NCI-H82 treated with DMSO at 0.1 percent for 48 hours (cell line): ENCODE measurements around the gene ADGRB2.
A peak's percentile ranks its signal among the peaks of the same experiment; 100 is the strongest.

Experiments
- DNase-seq: peaks from one replicate; lab custom pipeline; 2025; ENCODE audit not compliant: unreplicated experiment; lab: John Stamatoyannopoulos, UW

Gene ADGRB2

DNA sequence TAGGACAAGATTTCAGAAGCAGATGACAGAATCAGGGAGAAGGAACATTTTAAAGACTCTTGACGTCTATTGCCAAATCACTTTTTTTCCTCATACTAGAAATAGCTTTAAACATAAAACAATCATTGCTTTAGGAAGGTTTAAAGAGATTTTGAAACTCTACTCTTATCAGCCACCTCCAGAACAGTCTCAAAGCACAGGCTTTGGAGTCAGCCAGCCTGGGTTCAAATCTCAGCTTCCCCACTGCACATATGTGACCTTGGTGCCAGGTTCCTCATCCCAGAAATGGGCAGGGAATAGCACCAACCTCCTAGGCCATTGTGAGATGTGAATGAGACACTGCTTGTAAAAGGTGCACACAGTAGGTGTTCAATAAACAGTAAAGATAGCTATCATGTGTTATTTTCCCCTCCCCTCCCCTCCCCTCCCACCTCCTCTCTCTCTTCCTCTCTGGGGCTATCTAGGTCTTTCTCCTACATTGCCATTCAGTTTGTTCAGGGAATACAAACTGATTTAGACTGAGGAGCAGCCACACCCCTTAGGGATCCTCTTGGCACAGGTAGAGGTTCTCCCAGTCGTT lies 31.0 kb upstream of the ADGRB2 start:
- DNase-seq = no peak

DNA sequence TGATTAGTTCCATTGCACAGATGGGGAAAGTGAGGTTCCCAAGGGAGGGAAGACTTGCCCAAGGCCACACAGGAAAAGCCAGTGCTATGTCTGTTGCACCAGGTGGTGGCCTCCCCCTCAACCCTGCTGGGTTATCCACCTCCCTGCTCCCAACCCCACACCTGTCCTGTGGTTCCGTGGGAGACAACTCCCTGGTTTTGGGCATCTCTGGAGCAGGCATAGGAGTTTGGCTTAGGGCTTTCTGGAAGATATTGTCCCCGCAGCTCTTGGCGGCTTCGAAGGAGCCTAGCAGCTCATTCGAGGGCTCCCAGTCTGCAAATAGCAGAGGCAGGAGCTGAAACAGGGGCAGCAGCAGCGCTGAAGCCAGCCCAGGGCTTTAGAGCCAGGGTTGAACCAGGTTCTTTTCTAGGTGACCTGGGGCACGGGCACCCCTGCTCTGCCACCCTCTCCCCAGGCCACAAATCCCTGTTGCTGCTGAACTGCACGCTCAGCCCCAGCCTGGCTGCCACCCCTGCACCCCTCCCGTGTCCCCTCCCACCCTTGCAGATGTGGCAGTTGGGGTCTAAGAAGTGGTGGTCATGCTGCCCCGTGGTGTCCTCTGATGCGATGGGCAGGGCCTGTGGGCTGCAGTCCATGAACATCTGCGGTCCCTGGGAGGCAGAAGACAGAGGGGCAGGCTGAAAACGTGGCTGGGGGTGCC lies 29.6 kb upstream of the ADGRB2 start:
- DNase-seq = no peak

DNA sequence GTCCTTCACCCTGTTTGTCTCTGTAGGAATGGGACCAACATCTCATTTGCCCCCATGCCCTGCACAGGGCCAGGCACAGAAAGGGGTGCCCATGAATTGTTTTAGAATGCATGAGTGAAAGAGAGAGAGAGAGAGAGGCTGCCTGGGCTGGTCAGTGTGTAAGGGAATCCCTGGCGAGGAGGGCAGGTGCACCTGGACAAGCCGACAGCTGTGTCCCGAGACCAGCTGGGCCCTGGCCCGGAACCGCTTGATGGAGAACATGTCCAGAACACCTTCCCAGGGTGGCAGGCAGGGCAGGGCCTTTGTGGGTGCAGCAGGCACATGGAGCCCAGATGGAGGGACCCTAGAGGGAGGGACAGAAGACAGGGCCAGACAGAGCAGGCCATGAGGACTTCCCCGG lies 28.9 kb upstream of the ADGRB2 start:
- no peak for DNase-seq

DNA sequence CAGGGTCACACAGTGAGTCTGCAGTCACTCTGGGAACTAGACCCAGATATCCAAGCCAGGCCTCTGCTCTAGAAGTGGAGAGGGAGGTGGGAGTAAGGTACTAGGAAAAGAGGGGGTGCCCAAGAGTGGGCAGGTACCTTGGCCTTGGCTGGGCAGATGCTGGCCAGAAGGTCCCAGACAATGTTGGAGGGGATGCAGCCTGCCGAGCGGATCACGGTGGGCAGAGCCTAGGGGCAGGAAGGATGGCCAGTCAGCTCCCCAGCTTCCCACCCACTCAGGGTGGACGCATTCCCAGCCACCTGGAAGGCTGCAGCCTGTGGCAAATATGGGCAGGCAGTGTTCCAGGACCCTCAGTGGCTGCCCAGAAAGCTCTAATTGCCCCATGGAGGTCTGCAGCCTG lies 28.4 kb upstream of the ADGRB2 start:
- no peak for DNase-seq

DNA sequence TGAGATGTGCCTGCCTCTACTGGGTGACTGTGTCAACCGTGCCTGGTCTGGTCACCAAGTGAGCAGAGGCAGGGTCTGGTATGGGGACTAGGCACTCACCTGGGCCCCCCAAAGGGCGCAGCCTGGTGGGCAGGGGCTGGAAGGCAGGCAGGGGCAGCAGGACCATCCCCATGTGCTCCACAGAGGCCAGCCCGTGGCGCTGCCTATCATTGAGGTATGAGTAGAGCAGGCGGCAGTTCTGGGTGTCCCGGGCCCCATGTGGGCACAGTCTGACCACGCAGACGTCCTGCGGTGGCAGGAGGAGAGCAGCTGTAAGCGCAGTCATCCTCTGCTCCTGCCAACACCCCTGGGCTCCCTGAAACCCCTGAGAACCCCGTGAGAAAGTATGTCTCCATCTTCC lies 28.0 kb upstream of the ADGRB2 start:
- no peak for DNase-seq

DNA sequence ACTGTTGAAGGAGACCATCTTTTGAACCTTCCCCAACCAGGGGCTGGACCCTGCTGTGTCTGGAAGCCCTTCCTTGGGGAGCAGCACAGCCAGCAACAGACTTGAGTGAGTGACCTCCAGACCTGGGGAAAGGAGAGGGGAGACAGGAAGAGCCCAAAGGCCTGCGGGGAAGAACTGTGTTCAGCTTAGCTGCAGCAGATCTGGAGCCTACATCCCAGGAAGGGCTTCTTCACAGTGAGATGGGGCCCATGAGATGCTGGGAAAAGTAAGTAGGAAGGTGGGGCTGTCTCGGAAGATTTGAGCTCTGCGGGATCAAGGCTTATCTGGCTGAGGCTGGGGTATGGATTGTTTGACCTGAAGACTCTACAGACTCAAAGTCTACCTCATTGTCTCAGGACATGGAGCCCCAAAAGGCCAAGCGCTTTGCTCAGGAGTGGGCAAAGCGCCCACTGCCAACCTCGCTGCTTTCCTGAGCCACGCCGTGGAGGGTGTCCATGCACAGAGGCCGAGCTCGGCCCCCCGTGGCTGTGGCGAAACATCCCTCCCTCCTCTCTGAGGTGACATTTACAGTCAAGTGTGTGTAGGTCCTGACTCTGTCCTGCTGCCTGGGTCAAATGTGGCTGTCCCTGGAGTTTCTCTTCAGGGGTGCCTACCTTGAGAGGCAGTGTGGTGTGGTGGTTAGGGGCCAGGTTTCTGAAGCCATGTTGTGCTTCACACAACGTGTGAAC lies 27.2 kb upstream of the ADGRB2 start:
- DNase-seq = no peak

DNA sequence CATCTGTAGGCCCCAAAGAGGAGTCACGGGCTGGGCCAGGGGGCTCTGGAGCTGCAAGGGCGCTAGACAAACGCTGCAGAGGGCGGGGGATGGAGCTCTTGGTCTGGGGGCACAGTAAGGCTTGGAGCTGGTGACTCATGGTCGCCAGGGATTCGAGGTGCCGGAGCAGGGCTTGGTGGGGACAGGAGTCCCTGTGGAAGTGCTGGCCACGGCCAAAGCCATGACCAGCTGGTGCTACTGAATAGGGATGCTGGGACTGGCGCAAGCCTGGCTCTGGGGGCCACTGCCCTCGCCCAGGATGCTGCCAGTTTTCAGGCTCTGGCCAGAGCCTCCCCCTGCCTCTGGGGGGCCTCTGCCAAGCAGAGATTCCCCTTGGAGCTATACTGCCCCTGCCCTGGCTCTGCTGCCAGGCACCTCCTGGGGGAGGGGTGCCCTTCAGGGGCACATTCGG lies 26.5 kb upstream of the ADGRB2 start:
- DNase-seq = no peak

DNA sequence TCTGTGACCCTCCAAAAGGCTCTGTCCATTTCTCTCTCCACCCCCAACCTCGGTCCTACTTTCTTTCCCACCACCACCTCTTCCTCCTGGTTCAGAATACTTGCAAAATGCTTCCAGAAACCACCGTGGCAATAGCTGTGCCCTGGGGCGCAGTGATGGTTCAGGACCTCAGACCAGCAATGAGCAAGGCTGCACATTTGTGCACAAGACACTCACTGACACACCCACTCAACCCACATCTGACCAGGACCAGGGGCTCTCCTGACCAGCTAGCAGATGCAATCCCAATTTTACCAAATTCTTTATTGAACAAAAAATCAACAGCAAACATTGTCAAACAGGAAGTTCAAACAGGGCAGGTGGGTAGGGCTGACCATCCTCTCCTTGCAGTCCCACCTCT lies 26.0 kb upstream of the ADGRB2 start:
- no peak for DNase-seq

DNA sequence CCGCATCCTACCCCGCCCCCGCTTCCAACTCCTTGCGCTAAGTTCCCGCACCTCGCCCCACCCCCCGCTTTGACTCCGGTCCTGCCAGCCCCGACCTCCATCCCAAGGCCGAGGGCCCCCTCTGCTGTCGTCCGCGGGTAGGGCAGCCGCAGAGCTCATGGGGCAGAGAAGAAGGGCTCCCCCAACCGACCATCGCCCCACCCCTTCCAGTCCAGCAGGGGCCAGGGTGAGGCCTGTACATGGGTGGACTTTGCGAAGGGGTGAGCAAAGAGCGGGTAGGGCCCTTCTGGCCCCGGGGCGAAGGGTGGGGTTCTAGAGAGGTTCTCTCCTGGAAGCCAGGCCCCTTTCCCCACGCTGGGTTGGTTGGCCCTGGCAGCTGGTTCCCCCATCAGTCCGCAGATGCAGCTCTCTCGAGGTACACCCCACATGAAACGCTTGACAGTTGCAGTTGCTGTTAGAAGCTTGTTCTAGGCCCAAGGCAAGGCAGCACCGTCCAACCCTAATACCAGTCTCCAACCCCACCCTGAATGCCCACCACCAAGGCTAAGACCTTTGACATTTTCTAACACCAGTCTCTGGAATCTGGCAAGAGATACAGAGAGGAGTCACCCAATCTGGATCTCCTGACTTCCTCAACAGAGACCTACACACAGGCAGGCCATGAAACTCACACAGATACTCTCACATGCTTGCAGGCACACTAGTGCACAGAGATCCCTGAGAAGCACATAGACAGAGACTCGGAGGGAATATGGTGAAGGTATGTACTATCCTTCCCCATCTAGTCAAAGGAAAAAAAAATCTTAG lies 25.3 kb upstream of the ADGRB2 start:
- peak; percentile 61 for DNase-seq

DNA sequence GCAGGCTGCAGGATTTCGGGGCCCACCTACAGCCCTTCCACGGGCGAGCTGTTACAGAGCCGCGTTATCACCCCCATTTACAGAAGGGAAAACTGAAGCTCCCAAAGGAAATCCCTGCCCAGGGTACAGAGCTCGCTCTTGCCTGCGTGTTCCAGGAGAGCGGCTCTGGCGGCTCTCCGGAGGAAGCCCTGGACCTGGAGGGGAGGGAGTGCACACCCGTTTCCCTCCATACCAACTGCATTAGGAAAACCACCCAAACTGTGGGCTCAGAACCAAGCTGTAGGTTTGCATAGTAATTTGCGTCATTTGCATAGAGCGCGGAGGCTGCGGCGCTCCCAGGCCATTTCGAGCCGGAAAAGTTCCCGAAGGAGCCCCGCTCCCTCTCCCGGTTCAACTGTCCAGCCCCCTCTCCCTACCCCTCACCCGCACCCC lies 24.7 kb upstream of the ADGRB2 start:
- DNase-seq = no peak

DNA sequence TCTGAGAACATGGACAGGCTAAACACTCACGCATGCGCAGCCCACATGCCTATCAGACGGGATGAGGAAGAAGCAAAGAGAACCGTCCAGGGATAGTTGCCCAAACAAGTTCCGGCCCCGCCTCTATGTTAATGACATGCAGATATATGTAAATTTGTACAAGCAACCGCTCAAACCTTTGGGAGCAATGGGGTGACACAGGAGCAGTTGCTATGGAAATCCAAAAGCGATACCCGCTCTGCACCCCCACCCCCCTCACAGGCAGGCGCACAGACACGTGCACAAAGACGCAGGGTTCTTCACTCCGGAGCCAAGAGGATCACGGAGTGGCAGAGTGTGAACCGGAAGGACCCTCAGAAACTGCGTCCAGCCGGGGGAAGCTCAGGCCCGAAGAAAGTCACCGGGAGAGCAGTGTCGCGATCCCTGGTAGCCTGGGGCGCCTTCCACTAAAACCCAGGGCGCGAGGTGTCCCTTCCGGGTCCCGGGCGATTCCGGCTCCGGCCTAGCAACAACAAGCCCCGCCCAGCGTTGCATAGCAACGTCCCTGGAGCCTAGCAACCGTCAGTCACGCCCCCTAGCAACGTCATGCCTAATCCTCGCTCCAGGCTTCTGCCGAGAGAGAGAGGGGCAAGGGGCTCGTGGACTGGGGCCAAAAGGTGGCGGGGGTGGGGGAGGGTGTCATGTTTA lies 24.1 kb upstream of the ADGRB2 start:
- DNase-seq = peak; percentile 89

DNA sequence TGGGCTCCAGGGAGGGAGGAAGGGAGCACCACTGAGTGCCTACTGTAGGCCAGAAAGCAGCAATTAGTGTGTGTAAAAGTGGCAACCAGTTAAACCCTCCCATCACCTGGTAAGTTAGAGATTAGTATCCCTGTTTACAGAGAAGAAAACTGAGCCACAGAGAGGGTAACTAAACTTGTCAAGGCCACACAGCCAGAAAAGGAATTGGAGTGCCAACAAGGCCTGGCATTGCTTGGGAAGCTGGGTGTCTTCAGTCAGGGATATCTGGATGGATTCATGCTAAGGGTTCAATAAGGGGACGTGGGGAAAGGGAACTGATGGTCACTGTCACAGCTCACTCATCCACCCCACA lies 23.6 kb upstream of the ADGRB2 start:
- DNase-seq = no peak

DNA sequence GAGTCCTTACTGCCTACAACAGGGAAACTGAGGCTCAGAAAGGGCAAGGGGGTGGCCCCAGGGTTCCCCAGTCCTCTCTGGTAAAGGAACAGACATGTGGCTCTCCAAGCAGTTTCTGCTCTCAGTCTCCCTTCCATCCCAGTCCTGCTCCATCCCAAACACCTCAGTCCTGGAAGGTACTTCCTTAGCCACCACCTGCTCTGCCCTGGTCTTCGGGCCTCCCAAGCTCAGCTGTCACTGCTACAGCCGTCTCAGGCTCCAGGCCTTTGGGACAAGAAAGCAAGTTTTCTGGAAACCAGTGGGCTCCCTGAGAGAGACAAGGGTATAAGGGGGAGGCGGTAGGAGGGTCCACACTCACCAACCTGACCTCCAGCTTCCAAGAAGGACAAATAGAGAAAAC lies 23.1 kb upstream of the ADGRB2 start:
- DNase-seq = no peak

DNA sequence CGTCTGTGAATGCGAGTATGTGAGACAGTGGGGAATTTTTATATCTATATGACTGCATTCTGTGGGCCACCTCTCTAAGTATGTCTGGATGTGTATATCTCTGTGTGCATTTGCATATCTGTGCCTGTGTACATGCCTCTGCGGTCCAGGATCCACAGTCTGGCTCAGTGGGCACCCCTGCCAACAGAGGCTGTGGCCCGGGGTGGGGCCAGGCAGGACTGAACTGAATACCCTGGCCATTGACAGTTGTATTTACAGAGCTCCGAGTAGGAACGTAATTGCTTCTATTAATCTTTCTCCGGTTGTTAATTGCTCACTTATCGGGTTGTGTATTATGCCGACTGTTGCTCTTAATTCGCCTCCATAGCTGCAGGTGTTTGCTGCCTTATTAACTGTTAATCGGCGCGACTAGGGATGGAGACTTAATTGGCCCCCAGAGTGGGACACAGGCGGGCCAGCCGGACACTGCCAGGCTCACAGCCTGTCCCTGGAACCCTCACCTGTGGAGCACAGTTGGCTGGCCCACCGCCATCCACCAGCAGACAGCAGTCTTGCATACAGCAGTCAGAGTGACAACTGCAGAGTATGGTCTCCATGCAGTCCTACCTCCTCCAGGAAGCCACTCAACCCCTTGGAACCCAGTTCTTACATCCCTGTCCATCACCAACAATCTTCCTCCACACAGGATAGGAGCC lies 22.4 kb upstream of the ADGRB2 start:
- no peak for DNase-seq

DNA sequence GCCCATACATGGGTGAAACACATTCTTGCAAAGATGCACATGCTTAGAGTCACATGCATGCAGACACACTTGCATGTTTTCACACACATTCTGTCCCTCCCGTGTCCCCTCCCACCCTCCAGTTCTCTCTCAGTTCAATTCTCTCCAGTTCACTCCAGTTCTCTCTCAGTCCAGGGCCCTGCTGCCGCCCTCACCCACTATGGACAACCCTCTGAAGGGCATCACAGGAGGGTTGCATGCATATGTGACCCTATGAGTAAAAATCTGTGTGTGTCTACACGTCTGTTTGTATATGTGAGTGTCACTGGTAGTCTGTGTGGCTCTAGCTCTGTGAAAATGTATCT lies 21.8 kb upstream of the ADGRB2 start:
- DNase-seq = no peak

DNA sequence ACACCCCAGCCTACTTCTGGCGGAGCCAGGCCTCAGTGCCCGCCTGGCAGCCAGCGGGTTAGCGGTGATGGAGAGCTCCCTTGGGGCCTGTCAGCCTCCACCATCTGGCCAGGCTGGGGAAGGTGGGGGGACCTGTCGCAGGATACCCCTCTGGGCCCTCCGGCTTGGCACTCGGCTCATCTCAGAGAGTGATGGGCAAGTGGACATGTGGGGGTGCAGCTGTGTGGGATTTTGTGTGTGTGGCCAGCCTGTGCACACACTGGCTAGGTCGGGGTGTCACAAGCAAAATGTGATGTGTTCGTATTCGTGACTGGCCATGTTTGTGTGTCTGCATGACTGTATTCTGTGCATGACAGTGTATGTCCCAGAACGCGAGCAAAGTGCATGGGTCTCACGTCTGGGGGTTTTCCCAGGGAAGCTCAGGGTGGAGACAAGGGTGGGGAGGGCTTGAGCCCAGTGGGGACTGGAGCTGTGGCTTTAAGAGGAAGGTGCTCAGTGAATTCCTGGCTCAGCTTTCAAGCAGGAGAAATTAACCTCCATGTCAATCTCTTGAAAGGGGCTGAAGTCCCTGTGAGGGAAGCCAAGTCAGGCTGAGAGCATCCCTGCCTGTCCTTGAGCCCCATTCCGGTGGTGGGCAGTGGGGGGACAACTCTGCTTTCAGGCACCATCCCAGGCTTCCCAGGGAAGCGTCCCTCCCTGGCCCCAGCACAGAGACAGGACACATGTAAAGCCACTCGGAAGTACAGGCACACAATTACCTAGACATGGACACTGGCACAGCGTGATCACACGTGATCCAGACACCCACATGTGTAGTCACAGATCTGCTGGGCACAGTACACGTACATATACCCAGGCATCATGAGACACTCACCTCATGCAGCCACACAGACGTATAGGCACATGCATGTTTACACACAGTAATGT lies 21.1 kb upstream of the ADGRB2 start:
- DNase-seq = peak; percentile 20

DNA sequence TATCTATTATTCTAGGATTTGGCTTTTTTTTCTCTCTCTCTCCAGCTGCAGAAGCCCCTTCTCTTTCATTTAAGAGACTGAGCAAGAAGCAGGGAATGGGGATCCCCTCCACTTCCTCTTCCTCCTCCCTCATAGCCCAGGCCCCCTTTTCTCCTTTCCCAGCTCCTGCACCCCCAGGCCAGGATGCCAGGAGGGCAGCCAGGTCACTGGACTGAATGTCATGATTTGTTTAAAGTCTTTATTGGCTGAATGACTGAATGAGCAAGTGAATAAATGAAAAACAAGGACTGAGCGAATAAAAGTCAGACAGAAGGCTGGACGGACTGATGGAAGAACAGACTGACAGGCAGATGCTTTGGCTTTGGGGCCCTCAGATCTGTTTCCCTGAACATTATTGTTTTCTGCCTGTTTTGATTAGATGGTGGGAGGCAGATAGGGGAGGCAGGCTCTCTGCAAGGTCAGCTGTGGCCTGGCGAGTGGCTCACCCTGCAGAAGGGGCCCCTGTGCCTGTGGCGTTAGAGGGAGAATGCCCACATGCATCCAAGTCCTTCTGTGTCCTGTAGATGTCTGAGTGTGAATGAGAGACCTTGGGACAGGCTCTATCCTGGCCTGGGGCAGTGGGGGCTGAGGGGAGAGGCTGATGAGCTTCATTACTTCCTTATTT lies 20.3 kb upstream of the ADGRB2 start:
- no peak for DNase-seq

DNA sequence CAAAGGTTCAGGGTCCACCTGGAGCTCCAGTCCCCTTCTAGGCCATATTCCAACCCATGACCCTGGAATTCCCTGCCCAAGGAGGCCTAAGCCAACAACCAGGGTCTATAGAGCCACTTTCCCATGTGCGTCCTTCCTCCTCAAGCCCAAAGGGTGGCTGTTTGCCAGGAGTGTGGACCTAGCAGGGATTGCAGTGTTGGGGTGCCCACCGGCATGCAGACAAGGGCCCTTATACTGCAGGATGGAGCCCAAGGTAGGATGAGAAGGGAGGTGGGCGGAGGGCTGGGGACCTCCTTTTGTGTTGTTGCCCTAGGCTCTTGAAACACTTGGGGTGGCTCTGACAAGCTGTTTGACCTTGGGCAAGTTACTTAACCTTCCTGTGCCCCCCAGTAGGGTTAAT lies 19.7 kb upstream of the ADGRB2 start:
- no peak for DNase-seq
